B cell (primary cell): ENCODE data around the gene ITGA3. TPM values are rescaled to one million over a fixed set of nuclear protein-coding genes. Genes with fewer than 3 reads are reported as not detected.

Experiments used
- ATAC-seq: fragments of 200-7000 bp; cut with Tn5 transposase; one replicate; pipeline ENCODE4 v1.10.0; 2021; ENCODE audit warnings: low read depth, mild to moderate bottlenecking, moderate number of reproducible peaks, moderate library complexity
- CTCF ChIA-PET: fragments of 350-600 bp; sonication (Branson Sonifier 250); formaldehyde crosslinking; loops from one replicate; lab custom pipeline; 2021; ENCODE audit warnings: antibody characterized with exemption, inconsistent platforms; lab: Charles Lee
- POLR2A ChIA-PET: fragments of 350-600 bp; sonication (Branson Sonifier 250); formaldehyde crosslinking; loops from one replicate; lab custom pipeline; 2021; ENCODE audit warnings: antibody characterized with exemption; lab: Charles Lee
- DNase-seq: peaks from one replicate; pipeline ENCODE4 v3.0.0; 2013
- H2AFZ ChIP-seq: 2 replicates; pipeline ENCODE4 v1.6.1; 2012; ENCODE audit warnings: mild to moderate bottlenecking, low read depth, low read length; ENCODE audit not compliant: insufficient read depth, poor library complexity, severe bottlenecking
- H3K27ac ChIP-seq, 2 donors: 1 replicate in 1 of 2; 2 replicates in 1 of 2; pipeline ENCODE4 v1.5.1; 2012 to 2013; ENCODE audit warnings: low read length in 2 of 2, mild to moderate bottlenecking in 2 of 2, moderate library complexity in 1 of 2
- H3K27me3 ChIP-seq, 4 experiments: fragments of 200-600 bp in 1 of 4; sonication (generic) in 1 of 4; replicated peaks in 1 of 4; 1 replicate in 2 of 4; 2 replicates in 2 of 4; pipeline versions ENCODE4 v1.6.1 to v1.7.0; 2013 to 2016; ENCODE audit warnings: low read length in 3 of 4, mild to moderate bottlenecking in 2 of 4, mixed read lengths in 1 of 4, moderate library complexity in 1 of 4; ENCODE audit not compliant: insufficient read depth in 4 of 4, control insufficient read depth in 3 of 4; ENCODE audit errors: control extremely low read depth in 1 of 4
- H3K36me3 ChIP-seq, 2 experiments: replicated peaks in 1 of 2; 1 replicate in 1 of 2; 2 replicates in 1 of 2; pipeline versions ENCODE4 v1.6.1 to v1.7.1; 2013; ENCODE audit warnings: low read length in 1 of 2; ENCODE audit not compliant: insufficient read depth in 2 of 2, control insufficient read depth in 1 of 2; ENCODE audit errors: control extremely low read depth in 1 of 2, extremely low read depth in 1 of 2
- H3K4me1 ChIP-seq, 2 donors: fragments of 200-600 bp in 1 of 2; sonication (generic) in 1 of 2; 1 replicate in 1 of 2; 2 replicates in 1 of 2; pipeline versions ENCODE4 v1.5.1 to v1.6.1; 2013 to 2017; ENCODE audit warnings: low read length in 2 of 2; ENCODE audit not compliant: control insufficient read depth in 2 of 2, insufficient read depth in 2 of 2
- H3K4me2 ChIP-seq: replicated peaks from 2 replicates; pipeline ENCODE3; 2012; ENCODE audit warnings: mild to moderate bottlenecking, low read depth, low read length; ENCODE audit not compliant: poor library complexity, severe bottlenecking
- H3K4me3 ChIP-seq, 5 experiments: fragments of 200-600 bp in 1 of 5; sonication (generic) in 1 of 5; 1 replicate in 3 of 5; 2 replicates in 2 of 5; pipeline versions ENCODE4 v1.5.1 to v1.7.0; 2011 to 2016; ENCODE audit warnings: low read length in 4 of 5, mild to moderate bottlenecking in 4 of 5, low read depth in 2 of 5, control low read depth in 1 of 5, moderate library complexity in 1 of 5; ENCODE audit not compliant: insufficient read depth in 1 of 5; ENCODE audit errors: control extremely low read depth in 1 of 5, extremely low read depth in 1 of 5
- H3K79me2 ChIP-seq: fragments of 200-600 bp; sonication (generic); one replicate; pipeline ENCODE4 v1.6.0; 2016; ENCODE audit warnings: low read length; ENCODE audit not compliant: control insufficient read depth, insufficient read depth
- H3K9ac ChIP-seq: fragments of 200-600 bp; sonication (generic); 2 replicates; pipeline ENCODE4 v1.6.1; 2017; ENCODE audit warnings: mild to moderate bottlenecking, low read length, moderate library complexity
- H3K9me3 ChIP-seq, 3 donors: one replicate each; pipeline versions ENCODE4 v1.6.1 to v1.7.1; 2013; ENCODE audit warnings: low read length in 2 of 3; ENCODE audit not compliant: control insufficient read depth in 2 of 3, insufficient read depth in 1 of 3; ENCODE audit errors: control extremely low read depth in 1 of 3
- H4K20me1 ChIP-seq: 2 replicates; pipeline ENCODE4 v1.6.0; 2012; ENCODE audit warnings: mild to moderate bottlenecking, low read length; ENCODE audit not compliant: insufficient read depth, control insufficient read depth, poor library complexity, severe bottlenecking
- H3K27ac Mint-ChIP-seq: one replicate; pipeline ENCODE4 v1.8.0; 2021; ENCODE audit warnings: mixed read lengths
- H3K27me3 Mint-ChIP-seq: one replicate; pipeline ENCODE4 v1.8.0; 2021; ENCODE audit warnings: mixed read lengths
- H3K4me1 Mint-ChIP-seq: one replicate; pipeline ENCODE4 v1.8.0; 2021; ENCODE audit warnings: mixed read lengths
- H3K4me3 Mint-ChIP-seq: one replicate; pipeline ENCODE4 v1.8.0; 2021; ENCODE audit warnings: mixed read lengths
- H3K9me3 Mint-ChIP-seq: one replicate; pipeline ENCODE4 v1.8.0; 2022; ENCODE audit warnings: mixed read lengths; ENCODE audit not compliant: insufficient read depth
- EZH2 ChIP-seq: IDR thresholded peaks from 2 replicates; pipeline ENCODE4 v1.6.1; 2012; ENCODE audit warnings: borderline replicate concordance, low read depth, mild to moderate bottlenecking, moderate library complexity, low read length; ENCODE audit not compliant: insufficient read depth, poor library complexity, severe bottlenecking
- WGBS: methylation state at CpG from one replicate; pipeline ENCODE4 v1.1.5; 2013; ENCODE audit warnings: missing lambda C conversion rate; ENCODE audit not compliant: insufficient coverage; 5-methylcytosine and 5-hydroxymethylcytosine counted together
- intact Hi-C: fragments of 100-400 bp; cut with micrococcal nuclease; formaldehyde crosslinking; loops from one replicate; pipeline ENCODE4 v1.10.0; 2022
- polyA plus RNA-seq: library from polyadenylated mRNA; depleted of rRNA; stranded (reverse); fragments of >200 nt; gene quantifications from 2 replicates; pipeline ENCODE4 v1.2.3, GENCODE V29; 2012
- total RNA-seq, 2 donors: library from RNA; stranded (reverse); fragments of 120-200 nt in 1 of 2; gene quantifications; 1 replicate in 1 of 2; 2 replicates in 1 of 2; pipeline versions ENCODE4 v1.2.3 to v1.2.4, GENCODE V29; 2013 to 2022
- TF ChIP-seq, protein P1 (sequence below): fragments of 200-600 bp; IDR thresholded peaks from one replicate; pipeline ENCODE4 v1.8.0; 2022; ENCODE audit warnings: antibody characterized with exemption, mild to moderate bottlenecking

ITGA3 gene
- total and polyA plus RNA-seq, 2 donors (not counting 1 experiment from before 2014, with no cell fraction given), result 11.9 to 13.3 TPM

DNA sequence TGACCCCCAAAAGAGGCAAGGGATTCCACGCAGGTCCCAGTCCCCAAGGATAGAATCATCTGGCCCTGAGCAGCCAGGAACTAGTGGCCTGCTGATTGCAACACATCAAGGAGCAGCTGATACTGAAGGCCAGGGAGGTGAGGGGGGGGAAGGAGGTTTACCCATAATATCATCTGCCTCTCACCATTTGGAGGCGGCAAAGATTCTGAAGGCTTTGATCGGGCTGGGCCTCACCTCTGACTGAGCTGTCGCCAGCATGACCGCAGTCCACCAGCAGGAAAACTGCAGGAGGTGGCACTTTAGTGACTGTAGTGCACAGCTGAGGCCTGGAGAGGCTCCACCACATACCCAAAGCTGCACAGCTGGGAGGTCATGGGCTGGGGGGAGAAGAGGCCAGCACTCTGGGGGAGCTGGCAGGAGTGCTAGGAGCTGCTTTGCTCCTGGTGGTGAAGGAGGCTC is 20.5 kb upstream of the ITGA3 start:
- Histone ChIP-seq H3K4me2 (no peak overlapping the region), H3K27me3 (no peaks in the 10 kb centered on the region), H3K9me3 (no peaks in the 10 kb centered on the region), H3K4me1 (no peaks in the 10 kb centered on the region), H3K36me3 (no peaks in the 10 kb centered on the region), H3K9ac (no peak overlapping the region), H4K20me1 (no peaks in the 10 kb centered on the region), H3K4me3 (no peak overlapping the region), H3K27ac (no peak overlapping the region), H3K79me2 (no peaks in the 10 kb centered on the region), H2AFZ (no peak overlapping the region)
- Mint-ChIP-seq H3K9me3 (no peaks in the 10 kb centered on the region), H3K4me1 (no peaks in the 10 kb centered on the region), H3K4me3 (no peak overlapping the region), H3K27me3 (peaks cover 21% of the 10 kb centered on the region), H3K27ac (no peak overlapping the region)
- no peak for TF ChIP-seq EZH2
- TF ChIP-seq, protein P1, sequence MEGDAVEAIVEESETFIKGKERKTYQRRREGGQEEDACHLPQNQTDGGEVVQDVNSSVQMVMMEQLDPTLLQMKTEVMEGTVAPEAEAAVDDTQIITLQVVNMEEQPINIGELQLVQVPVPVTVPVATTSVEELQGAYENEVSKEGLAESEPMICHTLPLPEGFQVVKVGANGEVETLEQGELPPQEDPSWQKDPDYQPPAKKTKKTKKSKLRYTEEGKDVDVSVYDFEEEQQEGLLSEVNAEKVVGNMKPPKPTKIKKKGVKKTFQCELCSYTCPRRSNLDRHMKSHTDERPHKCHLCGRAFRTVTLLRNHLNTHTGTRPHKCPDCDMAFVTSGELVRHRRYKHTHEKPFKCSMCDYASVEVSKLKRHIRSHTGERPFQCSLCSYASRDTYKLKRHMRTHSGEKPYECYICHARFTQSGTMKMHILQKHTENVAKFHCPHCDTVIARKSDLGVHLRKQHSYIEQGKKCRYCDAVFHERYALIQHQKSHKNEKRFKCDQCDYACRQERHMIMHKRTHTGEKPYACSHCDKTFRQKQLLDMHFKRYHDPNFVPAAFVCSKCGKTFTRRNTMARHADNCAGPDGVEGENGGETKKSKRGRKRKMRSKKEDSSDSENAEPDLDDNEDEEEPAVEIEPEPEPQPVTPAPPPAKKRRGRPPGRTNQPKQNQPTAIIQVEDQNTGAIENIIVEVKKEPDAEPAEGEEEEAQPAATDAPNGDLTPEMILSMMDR, result no peak
- ChIA-PET POLR2A (no interaction called here), CTCF (interaction anchor here (0.6 kb wide), 1 partner anchor 52 kb away, joined by 3 read pairs; no protein-coding TSS in a partner anchor)
- DNase-seq, result no peak
- intact Hi-C loops, result no loop called here
- 92% methylated on average over 5 of the region's 5 CpGs for WGBS
- ATAC-seq, result no peak

DNA sequence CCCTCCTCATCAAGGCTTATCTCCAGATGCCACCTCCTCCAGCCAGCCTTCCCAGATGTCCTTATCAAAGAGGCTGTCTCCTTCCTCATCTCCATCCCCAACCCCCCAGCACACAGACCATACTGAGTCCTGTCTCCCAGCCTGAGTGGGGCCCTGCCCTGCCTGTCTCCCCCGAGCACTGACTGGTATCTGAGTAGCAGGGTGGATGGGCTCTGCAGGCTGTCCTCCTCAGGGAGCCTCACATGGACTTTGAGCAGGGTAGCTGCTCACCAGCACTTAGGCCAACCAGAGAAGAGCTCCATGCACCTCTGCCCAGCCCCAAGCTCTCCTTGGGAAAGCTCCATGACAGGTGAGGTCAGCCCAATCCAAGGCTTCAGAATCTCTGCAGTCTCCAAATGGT is 20.0 kb upstream of the ITGA3 start:
- Mint-ChIP-seq H3K4me1 (no peaks in the 10 kb centered on the region), H3K9me3 (no peaks in the 10 kb centered on the region), H3K27me3 (peaks cover 18% of the 10 kb centered on the region), H3K4me3 (no peak overlapping the region), H3K27ac (no peak overlapping the region)
- no peaks in the 10 kb centered on the region for H3K36me3 ChIP-seq
- ATAC-seq (no peak), DNase-seq (no peak)
- intact Hi-C loops, result no loop called here
- H2AFZ ChIP-seq, result no peak overlapping the region
- H3K79me2 ChIP-seq, result no peaks in the 10 kb centered on the region
- WGBS, result 92% methylated on average over 1 of the region's 1 CpG
- H3K4me3 ChIP-seq, result no peak overlapping the region
- H3K9me3 ChIP-seq, result no peaks in the 10 kb centered on the region
- H3K27ac ChIP-seq, result no peak overlapping the region
- no peaks in the 10 kb centered on the region for H4K20me1 ChIP-seq
- H3K4me1 ChIP-seq, result no peaks in the 10 kb centered on the region
- no peak overlapping the region for H3K4me2 ChIP-seq
- H3K27me3 ChIP-seq, result no peaks in the 10 kb centered on the region
- no peak for TF ChIP-seq EZH2
- ChIA-PET POLR2A (no interaction called here), CTCF (interaction anchor here (0.6 kb wide), 1 partner anchor 52 kb away, joined by 3 read pairs; no protein-coding TSS in a partner anchor)
- no peak overlapping the region for H3K9ac ChIP-seq
